Neutrophil (primary cell): Measurements from ENCODE around the gene IRF5.

ENCODE experiments used
- H3K27ac ChIP-seq: fragments of 200-600 bp; sonication (generic); 2 replicates; pipeline ENCODE4 v1.5.1; 2016; ENCODE audit warnings: mild to moderate bottlenecking, moderate library complexity
- H3K27me3 ChIP-seq: fragments of 200-600 bp; sonication (generic); 2 replicates; pipeline ENCODE4 v1.6.0; 2016; ENCODE audit warnings: mild to moderate bottlenecking
- H3K36me3 ChIP-seq: fragments of 200-600 bp; sonication (generic); 2 replicates; pipeline ENCODE4 v1.5.1; 2017
- H3K4me1 ChIP-seq, 2 experiments: fragments of 200-600 bp in 1 of 2; sonication (generic) in 1 of 2; 1 replicate in 1 of 2; 2 replicates in 1 of 2; pipeline versions ENCODE4 v1.5.1 to v1.6.1; 2013 to 2016; ENCODE audit warnings: low read depth in 1 of 2, low read length in 1 of 2, mild to moderate bottlenecking in 1 of 2, moderate library complexity in 1 of 2; ENCODE audit not compliant: control insufficient read depth in 1 of 2, insufficient read depth in 1 of 2
- H3K4me3 ChIP-seq, 2 experiments: fragments of 200-600 bp in 1 of 2; sonication (generic) in 1 of 2; 1 replicate in 1 of 2; 2 replicates in 1 of 2; pipeline ENCODE4 v1.5.1; 2013 to 2016; ENCODE audit warnings: low read depth in 1 of 2, low read length in 1 of 2, mild to moderate bottlenecking in 1 of 2, moderate library complexity in 1 of 2
- H3K9me3 ChIP-seq: fragments of 200-600 bp; sonication (generic); 2 replicates; pipeline ENCODE4 v1.5.1; 2016
- TF ChIP-seq, protein P1 (sequence below): fragments of 200-600 bp; sonication (generic); IDR thresholded peaks from 2 replicates; pipeline ENCODE4 v1.5.1; 2016; ENCODE audit warnings: antibody characterized with exemption

The IRF5 gene

DNA sequence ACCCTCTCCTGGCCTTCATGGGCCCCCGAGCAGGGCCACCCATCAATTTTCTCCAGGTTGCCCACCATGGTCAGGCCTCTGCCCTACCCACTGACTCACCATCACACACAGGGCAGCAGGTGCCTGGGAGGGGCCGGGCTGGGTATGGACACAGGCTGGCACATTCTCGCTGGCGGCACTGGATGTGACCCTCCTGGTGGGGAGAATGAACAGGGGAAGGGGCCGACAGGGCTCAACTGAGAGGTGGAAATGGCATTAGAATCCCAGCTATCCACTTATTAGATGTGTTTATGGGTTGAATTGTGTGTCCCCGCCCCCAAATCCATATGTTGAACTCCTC, 43.7 kb upstream of the IRF5 start:
- Histone ChIP-seq H3K4me1 (peaks cover 0 to 6% of the 10 kb centered on the region in 2 experiments), H3K27ac (no peak overlapping the region), H3K4me3 (no peak overlapping the region), H3K27me3 (peaks cover 42% of the 10 kb centered on the region), H3K36me3 (no peaks in the 10 kb centered on the region), H3K9me3 (no peaks in the 10 kb centered on the region)
- TF ChIP-seq, protein P1, sequence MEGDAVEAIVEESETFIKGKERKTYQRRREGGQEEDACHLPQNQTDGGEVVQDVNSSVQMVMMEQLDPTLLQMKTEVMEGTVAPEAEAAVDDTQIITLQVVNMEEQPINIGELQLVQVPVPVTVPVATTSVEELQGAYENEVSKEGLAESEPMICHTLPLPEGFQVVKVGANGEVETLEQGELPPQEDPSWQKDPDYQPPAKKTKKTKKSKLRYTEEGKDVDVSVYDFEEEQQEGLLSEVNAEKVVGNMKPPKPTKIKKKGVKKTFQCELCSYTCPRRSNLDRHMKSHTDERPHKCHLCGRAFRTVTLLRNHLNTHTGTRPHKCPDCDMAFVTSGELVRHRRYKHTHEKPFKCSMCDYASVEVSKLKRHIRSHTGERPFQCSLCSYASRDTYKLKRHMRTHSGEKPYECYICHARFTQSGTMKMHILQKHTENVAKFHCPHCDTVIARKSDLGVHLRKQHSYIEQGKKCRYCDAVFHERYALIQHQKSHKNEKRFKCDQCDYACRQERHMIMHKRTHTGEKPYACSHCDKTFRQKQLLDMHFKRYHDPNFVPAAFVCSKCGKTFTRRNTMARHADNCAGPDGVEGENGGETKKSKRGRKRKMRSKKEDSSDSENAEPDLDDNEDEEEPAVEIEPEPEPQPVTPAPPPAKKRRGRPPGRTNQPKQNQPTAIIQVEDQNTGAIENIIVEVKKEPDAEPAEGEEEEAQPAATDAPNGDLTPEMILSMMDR: no peak

DNA sequence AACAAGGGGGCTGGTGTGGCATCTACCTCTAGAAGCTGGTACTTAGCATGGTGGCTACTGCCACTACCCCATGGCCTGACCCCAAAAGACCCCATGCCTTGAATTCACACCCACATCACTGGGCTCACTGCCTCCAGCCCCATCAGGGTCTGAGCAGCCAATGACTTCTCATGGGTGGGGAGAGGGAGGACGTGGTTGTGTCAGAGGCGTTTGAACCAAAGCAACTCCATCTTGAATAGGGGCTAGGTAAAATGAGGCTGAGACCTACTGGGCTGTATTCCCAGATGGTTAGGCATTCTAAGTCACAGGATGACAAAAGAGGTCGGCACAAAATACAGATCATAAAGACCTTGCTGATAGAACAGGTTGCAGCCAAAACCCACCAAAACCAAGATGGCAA, 42.4 kb upstream of the IRF5 start:
- Histone ChIP-seq H3K36me3 (no peaks in the 10 kb centered on the region), H3K27ac (no peak overlapping the region), H3K4me3 (no peak overlapping the region), H3K9me3 (no peaks in the 10 kb centered on the region), H3K4me1 (peaks cover 0 to 6% of the 10 kb centered on the region in 2 experiments), H3K27me3 (peaks cover 30% of the 10 kb centered on the region)
- TF ChIP-seq, protein P1: no peak

DNA sequence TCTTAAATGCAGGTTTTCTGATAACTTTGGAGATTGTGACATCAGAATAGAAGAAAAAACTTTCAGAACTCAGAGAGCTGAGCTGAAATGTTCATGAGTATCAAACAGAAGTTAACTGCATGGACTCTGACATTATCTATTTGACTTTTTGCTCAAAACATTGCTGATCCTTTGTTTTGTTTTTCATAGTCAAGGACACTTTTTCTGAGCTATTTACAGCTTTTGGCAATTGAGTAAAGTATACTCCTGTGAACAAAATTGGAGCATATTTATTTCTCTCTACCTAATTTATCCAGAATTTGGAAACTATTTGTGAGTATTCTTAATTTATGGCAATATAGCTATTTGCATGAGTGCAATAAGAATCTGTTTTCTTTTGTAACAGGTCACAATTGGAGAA, 38.3 kb upstream of the IRF5 start:
- no peak overlapping the region for H3K4me3 ChIP-seq
- H3K4me1 ChIP-seq: no peaks in the 10 kb centered on the region
- no peak overlapping the region for H3K27ac ChIP-seq
- H3K9me3 ChIP-seq: no peaks in the 10 kb centered on the region
- H3K27me3 ChIP-seq: peaks cover 6% of the 10 kb centered on the region
- H3K36me3 ChIP-seq: no peaks in the 10 kb centered on the region
- TF ChIP-seq, protein P1: no peak

DNA sequence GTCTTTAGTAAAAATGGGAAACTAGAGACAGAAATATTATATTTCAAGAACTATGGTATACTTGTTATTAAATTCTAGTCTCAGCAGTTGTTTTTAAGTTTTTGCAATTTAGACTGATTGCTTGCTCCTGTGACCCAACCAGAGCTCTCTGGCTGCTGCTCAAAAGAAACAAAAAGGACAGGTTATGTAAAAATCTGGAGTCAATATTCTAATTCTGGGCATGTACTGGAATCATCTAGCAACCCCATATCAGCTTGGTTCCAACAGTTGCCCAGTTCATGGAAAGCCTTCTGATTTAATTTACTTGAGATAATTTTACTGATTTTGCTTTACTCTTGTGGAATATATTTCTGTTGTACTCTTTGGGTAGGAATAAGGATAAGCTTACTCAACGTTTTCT, 37.5 kb upstream of the IRF5 start:
- peaks cover 6% of the 10 kb centered on the region for H3K27me3 ChIP-seq
- no peaks in the 10 kb centered on the region for H3K36me3 ChIP-seq
- no peak overlapping the region for H3K27ac ChIP-seq
- no peaks in the 10 kb centered on the region for H3K4me1 ChIP-seq
- H3K4me3 ChIP-seq: no peak overlapping the region
- TF ChIP-seq, protein P1: no peak
- H3K9me3 ChIP-seq: no peaks in the 10 kb centered on the region

DNA sequence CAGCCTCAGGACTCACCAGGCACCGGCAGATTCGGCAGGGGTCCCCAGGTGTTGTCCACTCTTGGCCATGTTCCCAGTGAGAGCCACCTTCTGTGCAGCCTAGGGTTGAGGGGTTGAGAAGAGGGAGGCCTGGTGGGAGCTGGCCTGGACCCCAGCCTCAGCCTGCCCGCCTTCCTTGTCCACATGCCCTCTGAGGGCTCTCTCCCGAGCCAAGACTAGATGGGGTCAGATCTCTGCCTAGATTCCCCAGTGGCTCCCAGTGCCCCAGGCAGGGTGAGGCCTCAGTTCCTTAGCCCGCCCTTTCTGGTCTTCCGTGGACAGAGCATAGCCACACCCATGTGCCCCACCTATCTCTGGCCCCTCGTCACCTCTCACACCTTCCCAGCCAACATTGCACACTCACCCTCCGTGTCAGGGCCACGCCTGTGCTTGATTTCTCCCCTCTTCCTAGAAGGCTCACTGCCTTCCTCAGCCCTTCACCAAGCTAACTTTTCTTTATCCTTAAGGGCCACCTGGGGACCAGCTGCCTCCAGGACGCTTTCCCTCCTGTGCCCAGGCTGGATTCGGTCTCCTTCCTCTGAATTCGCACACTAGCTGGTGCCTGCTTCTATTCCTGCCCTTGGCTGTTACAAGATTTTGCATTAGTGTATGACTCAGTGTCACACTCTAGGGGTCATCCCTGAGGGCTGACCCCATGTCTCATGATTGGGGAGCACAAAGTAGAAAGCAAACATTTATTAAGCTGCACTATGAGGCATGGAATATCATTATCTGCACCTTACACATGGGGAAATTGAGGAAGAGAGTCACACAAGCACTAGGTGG, 34.8 kb upstream of the IRF5 start:
- H3K4me3 ChIP-seq: no peak overlapping the region
- H3K27ac ChIP-seq: no peak overlapping the region
- peaks cover 25% of the 10 kb centered on the region for H3K27me3 ChIP-seq
- H3K9me3 ChIP-seq: no peaks in the 10 kb centered on the region
- TF ChIP-seq, protein P1: no peak
- no peaks in the 10 kb centered on the region for H3K36me3 ChIP-seq
- no peaks in the 10 kb centered on the region for H3K4me1 ChIP-seq
